ENCODE measurements around the gene EIF1B. TPM values are rescaled to one million over a fixed set of nuclear protein-coding genes. Genes with fewer than 3 reads are reported as not detected.

EIF1B gene
- total RNA-seq, 2 experiments from 2014 or later = 35.0 to 37.5 TPM

DNA sequence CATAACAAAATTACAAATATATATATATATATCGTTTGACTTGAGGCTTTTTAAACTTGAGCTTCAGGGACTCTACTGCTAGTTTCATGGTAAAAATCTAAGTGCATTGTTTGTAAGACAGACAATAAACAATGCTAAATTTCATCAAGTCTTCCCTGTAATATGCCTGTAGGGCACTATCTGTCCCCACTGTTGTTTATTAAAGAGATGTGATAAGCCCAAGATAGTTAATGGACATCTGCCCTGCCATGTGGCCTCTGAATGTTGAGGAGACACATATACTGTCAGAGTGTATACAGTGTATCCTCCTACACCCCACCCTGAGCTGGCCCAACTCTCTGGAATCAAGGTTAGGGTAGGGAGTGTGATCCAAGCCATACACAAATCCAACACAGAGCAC is 15.1 kb upstream of the EIF1B start:
- no peak overlapping the region for H3K4me3 Mint-ChIP-seq
- DNase-seq = no peak
- H3K9me3 Mint-ChIP-seq = peaks cover 6% of the 10 kb centered on the region
- no peak overlapping the region for H3K27ac Mint-ChIP-seq
- no peaks in the 10 kb centered on the region for H3K4me1 Mint-ChIP-seq
- H3K36me3 Mint-ChIP-seq (ENCODE audit: low read depth) = peaks cover 14% of the 10 kb centered on the region
- no peaks in the 10 kb centered on the region for H3K27me3 Mint-ChIP-seq
- POLR2A ChIA-PET = no interaction called here
- CTCF ChIA-PET = interaction anchor here (0.7 to 2.8 kb wide), 3 partner anchors 14 to 1788 kb away, joined by 3 to 14 read pairs (median 4); partner anchors contain the start of gene EIF1B

DNA sequence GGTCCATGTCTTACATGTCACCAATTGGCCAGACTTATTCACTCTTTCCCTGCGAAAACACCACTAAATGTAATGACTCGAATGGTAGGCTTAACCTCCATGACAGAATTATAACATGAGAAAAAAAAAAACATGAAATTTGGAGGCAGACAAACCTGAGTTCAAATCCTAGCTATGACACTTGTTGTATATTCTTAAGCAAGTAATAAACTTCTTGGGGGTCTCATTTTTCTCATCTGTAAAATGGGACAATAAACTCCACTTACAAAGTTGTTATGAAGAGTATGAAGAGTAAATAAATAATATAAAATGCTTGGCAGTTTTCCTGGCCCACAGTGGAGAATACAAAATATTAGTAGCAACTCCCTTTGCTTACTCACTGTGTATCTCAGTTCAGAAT is 11.4 kb upstream of the EIF1B start:
- Mint-ChIP-seq H3K9me3 (no peaks in the 10 kb centered on the region), H3K4me3 (no peak overlapping the region), H3K27ac (no peak overlapping the region), H3K27me3 (no peaks in the 10 kb centered on the region), H3K4me1 (no peaks in the 10 kb centered on the region), H3K36me3 (ENCODE audit: low read depth) (peaks cover 6% of the 10 kb centered on the region)
- POLR2A ChIA-PET = no interaction called here
- no peak for DNase-seq
- CTCF ChIA-PET = interaction anchor here (0.6 kb wide), 1 partner anchor 476 kb away, joined by 4 read pairs; no protein-coding TSS in a partner anchor

DNA sequence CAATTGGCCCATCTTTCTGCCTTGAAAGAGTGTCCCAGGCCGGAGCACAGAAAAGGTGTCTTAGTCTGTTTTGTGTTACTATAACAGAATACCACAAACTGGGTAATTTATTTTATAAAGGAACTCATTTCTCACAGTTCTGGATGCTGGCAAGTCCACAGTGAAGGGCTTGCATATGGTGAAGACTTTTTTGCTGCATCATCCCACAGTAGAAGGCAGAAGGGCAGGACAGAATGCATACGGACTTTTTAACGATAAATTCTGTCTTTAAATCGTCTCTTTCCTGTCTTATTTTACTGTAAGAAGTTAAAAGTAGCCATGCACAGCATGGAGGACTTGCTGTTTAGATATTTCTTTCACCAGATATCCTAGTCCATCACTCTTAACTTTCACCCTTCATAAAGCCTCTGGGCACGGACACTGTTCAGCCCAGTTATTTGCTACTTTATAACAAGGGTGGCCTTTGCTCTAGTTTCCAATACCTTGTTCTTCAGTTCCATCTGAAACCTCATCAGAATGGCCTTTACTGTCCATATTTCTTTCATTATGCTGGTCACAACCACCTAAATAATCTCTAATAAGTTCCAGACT is 10.3 kb upstream of the EIF1B start:
- Mint-ChIP-seq H3K4me1 (no peaks in the 10 kb centered on the region), H3K27me3 (no peaks in the 10 kb centered on the region), H3K27ac (no peak overlapping the region), H3K4me3 (no peak overlapping the region), H3K36me3 (ENCODE audit: low read depth) (peaks cover 6% of the 10 kb centered on the region), H3K9me3 (no peaks in the 10 kb centered on the region)
- ChIA-PET CTCF (interaction anchor here (2.2 kb wide), 1 partner anchor 10 kb away, joined by 11 read pairs; the partner anchor contains the start of gene EIF1B), POLR2A (no interaction called here)
- DNase-seq = no peak

DNA sequence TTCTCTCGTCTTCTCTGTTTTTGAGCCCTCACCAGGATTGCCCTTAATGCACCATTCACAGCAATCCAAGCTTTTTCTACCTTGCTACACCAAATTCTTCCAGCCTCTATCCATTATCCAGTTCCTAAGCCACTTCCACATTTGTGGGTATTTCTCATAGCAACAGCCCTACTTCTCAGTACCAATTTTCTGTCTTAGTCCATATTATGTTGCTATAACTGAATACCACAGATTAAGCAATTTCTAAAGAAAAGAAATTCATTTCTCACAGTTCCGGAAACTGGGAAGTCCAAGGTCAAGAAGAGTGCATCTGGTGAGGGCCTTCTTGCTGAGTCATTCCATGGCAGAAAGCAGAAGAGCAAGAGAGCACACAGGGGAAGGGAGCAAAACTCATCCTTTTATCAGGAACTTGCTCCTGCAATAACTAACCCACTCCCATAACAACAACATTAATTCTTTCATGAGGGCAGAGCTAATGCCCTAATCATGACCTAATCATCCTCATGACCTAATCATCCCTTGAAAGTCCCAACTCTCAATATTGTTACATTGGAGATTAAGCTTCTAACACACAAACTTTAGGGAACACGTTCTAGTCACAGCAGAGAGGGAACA is 9.7 kb upstream of the EIF1B start:
- ChIA-PET CTCF (interaction anchor here (0.6 to 2.2 kb wide), 3 partner anchors 9 to 243 kb away, joined by 3 to 11 read pairs (median 4); partner anchors contain the start of gene EIF1B), POLR2A (no interaction called here)
- H3K27ac Mint-ChIP-seq = no peak overlapping the region
- H3K4me3 Mint-ChIP-seq = no peak overlapping the region
- DNase-seq = no peak
- no peaks in the 10 kb centered on the region for H3K27me3 Mint-ChIP-seq
- H3K4me1 Mint-ChIP-seq = no peaks in the 10 kb centered on the region
- no peaks in the 10 kb centered on the region for H3K9me3 Mint-ChIP-seq
- H3K36me3 Mint-ChIP-seq (ENCODE audit: low read depth) = peaks cover 4% of the 10 kb centered on the region

DNA sequence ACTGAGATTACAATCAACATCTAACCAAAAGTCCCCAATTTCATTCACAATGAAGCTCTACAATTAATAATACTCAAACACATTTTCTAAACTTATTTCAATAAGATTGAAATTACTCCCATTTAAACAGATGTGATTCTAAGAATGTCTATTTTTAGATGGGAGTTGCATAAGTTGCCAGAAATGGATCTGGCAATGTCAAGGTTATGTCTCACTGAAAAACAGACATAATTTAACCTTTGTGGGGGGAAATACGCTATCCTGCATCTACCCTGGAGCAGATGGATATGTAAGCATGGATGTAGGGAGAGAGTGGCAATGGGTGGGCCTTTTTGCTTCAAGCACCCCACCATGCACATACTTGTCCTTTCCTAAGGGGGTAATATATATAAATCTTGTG is 6.7 kb upstream of the EIF1B start:
- Mint-ChIP-seq H3K36me3 (ENCODE audit: low read depth) (no peaks in the 10 kb centered on the region), H3K9me3 (no peaks in the 10 kb centered on the region), H3K27ac (no peak overlapping the region), H3K4me3 (no peak overlapping the region), H3K27me3 (no peaks in the 10 kb centered on the region), H3K4me1 (no peaks in the 10 kb centered on the region)
- POLR2A ChIA-PET = no interaction called here
- CTCF ChIA-PET = no interaction called here
- no peak for DNase-seq

DNA sequence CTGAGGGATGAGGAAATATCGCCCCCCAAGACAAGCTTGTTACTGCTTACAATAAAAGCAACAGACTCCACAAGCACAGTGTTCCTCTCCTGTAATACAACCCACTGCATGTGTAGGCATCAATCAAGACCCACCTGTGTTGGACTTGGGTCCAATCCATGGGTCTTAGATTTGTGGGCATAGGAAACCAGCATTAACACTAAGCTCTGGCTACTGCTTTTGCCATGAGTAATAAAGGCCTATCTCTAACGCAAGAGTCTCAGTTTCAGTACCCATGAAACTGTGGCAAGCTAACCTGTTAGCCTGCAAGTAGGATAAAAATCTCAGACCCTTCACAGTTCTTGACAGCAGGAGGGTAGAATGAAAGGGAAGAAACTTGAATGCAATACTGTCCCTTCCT is 5.2 kb upstream of the EIF1B start:
- DNase-seq = no peak
- ChIA-PET CTCF (no interaction called here), POLR2A (no interaction called here)
- H3K27ac Mint-ChIP-seq = no peak overlapping the region
- no peaks in the 10 kb centered on the region for H3K9me3 Mint-ChIP-seq
- H3K4me1 Mint-ChIP-seq = peaks cover 5% of the 10 kb centered on the region
- H3K4me3 Mint-ChIP-seq = no peak overlapping the region
- H3K36me3 Mint-ChIP-seq (ENCODE audit: low read depth) = no peaks in the 10 kb centered on the region
- H3K27me3 Mint-ChIP-seq = no peaks in the 10 kb centered on the region

DNA sequence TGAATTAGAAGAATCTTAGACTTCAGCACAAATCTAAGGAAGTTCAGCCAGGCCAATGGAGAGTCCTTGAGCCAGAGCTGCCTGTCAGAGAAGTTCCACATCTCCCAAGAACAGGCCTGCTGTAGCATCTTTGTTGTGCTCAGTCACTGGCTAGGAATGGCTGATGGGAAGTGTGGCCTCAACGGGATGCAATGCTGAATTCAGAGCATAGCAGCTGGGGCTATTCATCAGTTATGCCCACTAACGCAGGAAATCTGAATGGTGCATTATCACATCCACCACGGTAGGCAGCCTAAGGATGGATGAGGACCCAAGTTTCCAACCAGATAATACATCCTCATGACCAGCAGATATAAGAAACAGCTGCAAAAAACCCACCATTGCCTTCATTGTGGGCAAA is 3.2 kb upstream of the EIF1B start:
- POLR2A ChIA-PET = no interaction called here
- no peak overlapping the region for H3K4me3 Mint-ChIP-seq
- H3K27me3 Mint-ChIP-seq = no peaks in the 10 kb centered on the region

DNA sequence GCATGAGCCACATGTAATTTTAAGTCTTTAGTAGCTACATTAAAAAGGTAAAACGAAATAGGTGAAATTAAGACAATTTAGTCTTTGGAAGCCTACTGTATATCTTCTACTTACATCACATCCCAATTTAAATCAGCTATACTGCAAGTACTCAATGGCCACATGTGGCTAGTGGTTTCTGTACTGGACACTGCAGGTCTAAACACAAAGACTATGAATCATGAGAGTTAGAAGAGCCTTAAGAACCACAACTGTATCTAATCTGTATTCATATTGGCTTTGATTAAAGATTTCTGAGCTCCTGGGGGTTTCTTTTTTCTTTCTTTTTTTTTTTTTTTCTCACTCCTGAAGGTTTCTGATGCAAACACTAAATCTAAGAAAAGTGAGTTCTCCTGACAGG is 2.3 kb upstream of the EIF1B start:
- no peak for DNase-seq
- ChIA-PET CTCF (interaction anchor here (2.5 kb wide), 1 partner anchor 11 kb away, joined by 14 read pairs; no protein-coding TSS in a partner anchor), POLR2A (no interaction called here)
- Mint-ChIP-seq H3K27ac (no peak overlapping the region), H3K27me3 (no peaks in the 10 kb centered on the region), H3K36me3 (ENCODE audit: low read depth) (peaks cover 20% of the 10 kb centered on the region), H3K4me1 (peaks cover 19% of the 10 kb centered on the region), H3K4me3 (no peak overlapping the region), H3K9me3 (no peaks in the 10 kb centered on the region)

More for the DNA sequence above, 3.2 kb upstream of the EIF1B start:
- Mint-ChIP-seq H3K27ac (no peak overlapping the region), H3K9me3 (no peaks in the 10 kb centered on the region), H3K4me1 (peaks cover 11% of the 10 kb centered on the region), H3K36me3 (ENCODE audit: low read depth) (peaks cover 12% of the 10 kb centered on the region)
- CTCF ChIA-PET = no interaction called here
- no peak for DNase-seq

DNA sequence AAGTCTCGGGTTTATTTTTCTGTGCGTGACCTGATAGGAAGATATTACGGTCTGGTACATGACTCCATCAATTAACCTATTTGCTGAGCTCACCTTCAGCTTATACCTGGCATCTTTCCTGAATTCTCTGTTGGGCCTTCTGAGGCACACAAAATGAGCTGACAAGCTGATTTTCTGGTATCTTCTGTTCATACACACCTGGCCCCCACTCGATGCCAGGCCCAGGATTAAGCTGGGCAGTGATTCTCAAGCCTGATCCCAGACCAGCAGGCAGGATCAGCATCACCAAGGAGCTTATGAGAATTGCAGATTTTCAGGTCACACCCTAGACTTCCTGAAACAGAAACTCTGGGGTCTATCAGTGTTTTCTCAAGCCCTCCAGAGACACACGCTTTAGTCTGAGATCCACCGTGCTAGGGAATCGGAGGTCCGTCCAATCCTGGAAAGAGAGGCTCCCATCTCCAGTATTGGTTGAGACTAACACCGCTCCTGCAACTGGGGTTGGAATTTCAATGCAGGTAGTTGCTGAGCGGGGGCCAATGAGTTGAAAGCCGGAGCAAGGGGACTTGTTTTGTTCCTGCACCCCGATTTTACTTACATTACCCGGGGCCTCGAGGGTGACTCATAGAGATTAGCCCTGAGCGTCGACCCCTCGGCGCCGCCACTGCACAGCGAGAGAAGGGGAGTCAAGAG is 636 bp upstream of the EIF1B start:
- peak overlapping the region; percentile 98 for H3K27ac Mint-ChIP-seq
- DNase-seq = no peak
- ChIA-PET POLR2A (no interaction called here), CTCF (interaction anchor here (0.6 to 2.5 kb wide), 14 partner anchors 8 to 1622 kb away, joined by 3 to 14 read pairs (median 3); no protein-coding TSS in a partner anchor)
- no peaks in the 10 kb centered on the region for H3K27me3 Mint-ChIP-seq
- H3K4me3 Mint-ChIP-seq = peak overlapping the region; percentile 96
- H3K36me3 Mint-ChIP-seq (ENCODE audit: low read depth) = peaks cover 31% of the 10 kb centered on the region
- H3K9me3 Mint-ChIP-seq = no peaks in the 10 kb centered on the region
- peaks cover 25% of the 10 kb centered on the region for H3K4me1 Mint-ChIP-seq

DNA sequence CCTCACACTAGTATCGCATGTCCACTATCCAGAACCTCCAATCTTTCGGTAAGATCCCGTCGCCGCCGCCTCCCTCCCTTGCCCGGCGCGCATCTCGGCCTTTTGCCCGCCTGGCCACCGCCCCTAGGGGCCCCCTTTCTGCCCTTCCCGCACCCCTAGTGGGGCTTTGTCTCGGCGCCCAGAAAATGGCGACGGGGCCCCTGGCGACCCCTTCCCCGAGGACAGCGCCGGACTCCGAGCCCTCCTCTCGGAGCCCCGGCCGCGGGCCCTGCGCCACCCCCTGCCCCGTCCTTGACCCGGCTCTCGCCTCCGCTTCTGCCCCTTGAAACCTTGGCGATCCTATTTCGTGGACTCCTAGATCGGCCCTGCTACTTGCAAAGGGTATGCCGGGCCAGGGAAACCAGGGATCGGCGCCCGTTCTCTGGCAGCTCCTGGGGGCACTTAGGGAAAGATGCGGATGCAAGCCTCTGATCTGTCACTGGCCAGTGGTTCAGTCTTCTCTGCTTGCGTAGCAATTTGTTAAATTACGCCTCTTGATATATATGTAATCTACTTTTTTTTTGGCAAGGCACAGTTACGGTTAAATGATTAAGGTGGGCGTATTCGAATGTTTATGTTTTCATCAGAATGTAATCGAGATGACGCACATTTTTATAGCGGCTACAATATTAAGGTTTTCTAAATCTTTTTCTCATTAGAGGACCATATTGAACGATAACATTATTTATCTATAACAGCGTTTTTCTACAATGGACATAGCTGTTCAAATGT is 603 bp downstream of the EIF1B start:
- CTCF ChIA-PET = interaction anchor here (1.0 to 2.5 kb wide), 4 partner anchors 10 to 107 kb away, joined by 3 to 14 read pairs (median 8); no protein-coding TSS in a partner anchor
- Mint-ChIP-seq H3K9me3 (no peaks in the 10 kb centered on the region), H3K27me3 (no peaks in the 10 kb centered on the region)

DNA sequence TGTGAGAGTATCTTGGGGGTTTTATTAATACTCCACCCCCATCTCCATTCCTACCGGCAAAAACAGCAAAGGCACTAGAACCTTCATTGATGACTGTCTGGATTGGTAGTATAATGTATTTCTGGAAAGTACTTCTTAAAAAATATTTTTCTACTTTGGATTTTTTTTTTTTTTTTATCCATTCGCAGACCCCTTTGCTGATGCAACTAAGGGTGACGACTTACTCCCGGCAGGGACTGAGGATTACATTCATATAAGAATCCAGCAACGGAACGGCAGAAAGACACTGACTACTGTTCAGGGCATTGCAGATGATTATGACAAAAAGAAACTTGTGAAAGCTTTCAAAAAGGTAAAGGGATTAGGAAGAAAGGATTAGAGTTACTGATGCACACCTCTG is 1.2 kb downstream of the EIF1B start:
- Mint-ChIP-seq H3K9me3 (no peaks in the 10 kb centered on the region), H3K27me3 (no peaks in the 10 kb centered on the region), H3K36me3 (ENCODE audit: low read depth) (peaks cover 31% of the 10 kb centered on the region), H3K4me1 (peaks cover 25% of the 10 kb centered on the region), H3K4me3 (peak overlapping the region; percentile 96), H3K27ac (peak overlapping the region; percentile 98)
- POLR2A ChIA-PET = no interaction called here
- no peak for DNase-seq
- CTCF ChIA-PET = no interaction called here

More for the DNA sequence above, 603 bp downstream of the EIF1B start:
- H3K4me3 Mint-ChIP-seq = peak overlapping the region; percentile 96
- peak overlapping the region; percentile 98 for H3K27ac Mint-ChIP-seq
- peak; percentile 29 for DNase-seq
- peaks cover 25% of the 10 kb centered on the region for H3K4me1 Mint-ChIP-seq
- POLR2A ChIA-PET = no interaction called here
- peaks cover 31% of the 10 kb centered on the region for H3K36me3 Mint-ChIP-seq (ENCODE audit: low read depth)

DNA sequence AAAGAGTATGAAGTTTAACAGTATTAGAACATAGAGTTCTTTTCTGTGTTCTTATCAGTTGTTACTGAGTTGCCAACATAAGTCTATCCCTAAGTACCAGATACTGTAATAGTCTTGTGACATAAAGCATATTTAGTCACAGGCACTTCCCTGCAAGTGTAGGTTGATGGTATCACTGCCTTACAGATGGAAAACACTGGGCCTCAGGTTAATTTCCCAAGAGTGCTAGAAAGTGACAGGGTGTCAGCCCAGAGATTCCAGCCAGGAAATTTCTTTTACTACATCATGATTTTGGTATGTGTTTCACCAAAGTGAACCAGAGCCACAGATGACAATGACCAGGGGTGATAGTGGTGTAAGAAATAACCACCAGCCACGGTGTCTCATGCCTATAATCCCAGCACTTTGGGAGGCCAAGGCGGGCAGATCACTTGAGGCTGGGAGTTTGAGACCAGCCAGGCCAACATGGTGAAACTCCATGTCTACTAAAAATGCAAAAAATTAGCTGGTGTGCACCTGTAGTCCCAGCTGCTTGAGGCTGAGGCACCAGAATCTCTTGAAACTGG is 3.2 kb downstream of the EIF1B start:
- no peak for DNase-seq
- Mint-ChIP-seq H3K4me3 (no peak overlapping the region), H3K9me3 (no peaks in the 10 kb centered on the region), H3K27me3 (no peaks in the 10 kb centered on the region), H3K4me1 (peaks cover 25% of the 10 kb centered on the region), H3K36me3 (ENCODE audit: low read depth) (peaks cover 31% of the 10 kb centered on the region), H3K27ac (no peak overlapping the region)
- ChIA-PET POLR2A (no interaction called here), CTCF (interaction anchor here (0.7 to 1.1 kb wide), 3 partner anchors 9 to 113 kb away, joined by 3 to 4 read pairs (median 3); no protein-coding TSS in a partner anchor)
